Measurements from ENCODE around the gene OASL. TPM values are rescaled to one million over a fixed set of nuclear protein-coding genes. Genes with fewer than 3 reads are reported as not detected.

OASL gene
- total RNA-seq, 1 experiment from 2014 or later: not detected

- Histone ChIP-seq H3T11ph (ENCODE audit: low read length) (no peak overlapping the region), H3K4ac (ENCODE audit: low read depth, low read length) (no peak overlapping the region), H3K18ac (ENCODE audit: insufficient read length, low read depth, low read length) (no peak overlapping the region), H3K23me2 (ENCODE audit: insufficient read length, low read depth, low read length, poor library complexity, severe bottlenecking) (no peaks in the 10 kb centered on the region), H2BK20ac (ENCODE audit: low read depth, low read length, poor library complexity, severe bottlenecking) (no peak overlapping the region), H2AFZ (ENCODE audit: low read length) (no peak overlapping the region), H3K4me1 (ENCODE audit: insufficient read depth, low read length) (no peaks in the 10 kb centered on the region), H4K8ac (replicated peaks; ENCODE audit: insufficient read length, low read depth, low read length) (no peak overlapping the region), H4K20me1 (ENCODE audit: control insufficient read depth, insufficient read depth, insufficient read length) (no peaks in the 10 kb centered on the region), H3K27ac (ENCODE audit: insufficient read length, low read depth, low read length) (no peak overlapping the region), H3K23ac (ENCODE audit: insufficient read length, low read depth, low read length) (no peak overlapping the region), H3K79me2 (ENCODE audit: insufficient read depth, low read length) (no peaks in the 10 kb centered on the region), H3K4me2 (ENCODE audit: insufficient read depth, insufficient read length, low read length) (no peak overlapping the region), H2BK5ac (ENCODE audit: insufficient read length, low read length) (no peak overlapping the region), H3K27me3 (ENCODE audit: insufficient read depth, low read length) (no peaks in the 10 kb centered on the region), H4K91ac (ENCODE audit: insufficient read length, low read depth, low read length) (no peak overlapping the region), H2AK5ac (ENCODE audit: insufficient read length, low read length) (no peak overlapping the region), H3K9me3 (ENCODE audit: control insufficient read depth, low read depth, low read length) (no peaks in the 10 kb centered on the region), H2BK15ac (ENCODE audit: low read depth, low read length) (no peak overlapping the region), H3K14ac (ENCODE audit: insufficient read depth, low read length) (no peak overlapping the region), H2BK120ac (ENCODE audit: low read depth, low read length, poor library complexity, severe bottlenecking) (no peak overlapping the region), H3K56ac (ENCODE audit: insufficient read length, low read depth, low read length) (no peak overlapping the region), H3K79me1 (ENCODE audit: insufficient read depth, low read depth, low read length, poor library complexity, severe bottlenecking) (no peaks in the 10 kb centered on the region), H4K5ac (ENCODE audit: insufficient read length, low read depth, low read length) (no peak overlapping the region), H3K9ac (ENCODE audit: extremely low read depth, insufficient read length, low read length) (no peak overlapping the region), H2BK12ac (ENCODE audit: insufficient read length, low read depth, low read length) (no peak overlapping the region)
- no peak for TF ChIP-seq CTCF (conservative IDR thresholded peaks at IDR 0.05)
- WGBS (ENCODE audit: extremely low coverage, insufficient read length, low lambda C conversion rate): 100% methylated on average over 2 of the region's 4 CpGs
- H3K27me3 Mint-ChIP-seq (ENCODE audit: low read depth): peaks cover 7% of the 10 kb centered on the region
- no peak for DNase-seq
- peaks cover 0 to 3% of the 10 kb centered on the region in 2 experiments; a peak in 1 of 5 replicates for H3K9me3 Mint-ChIP-seq
- peaks cover 5 to 10% of the 10 kb centered on the region in 2 experiments for H3K4me1 Mint-ChIP-seq
- no peaks in the 10 kb centered on the region for H3K36me3 Mint-ChIP-seq (ENCODE audit: insufficient read depth in 1 of 3, low read depth in 3 of 3)
- peak overlapping the region in 1 of 3 experiments; percentile 57; a peak in 1 of 7 replicates for H3K27ac Mint-ChIP-seq
- no peak overlapping the region; a peak in 1 of 5 replicates for H3K4me3 Mint-ChIP-seq
Observed at GRCh38 chr12:120988234-120988633, 50.8 kb downstream of the OASL start.

All from H9 (cell line).